Panc1 (cell line): Measurements from ENCODE around the gene YKT6. TPM values are rescaled to one million over a fixed set of nuclear protein-coding genes. Genes with fewer than 3 reads are reported as not detected.

Experiments
- ATAC-seq: fragments of 200-7000 bp; cut with Tn5 transposase; 2 replicates; pipeline ENCODE4 v1.9.1; 2020; ENCODE audit warnings: mild to moderate bottlenecking, moderate library complexity
- BruUV-seq: library from RNA; stranded (reverse); fragments of 400-500 nt; replicated peaks from 2 replicates; lab custom pipeline; 2021; lab: Mats Ljungman, UMichigan
- CTCF ChIA-PET: fragments of 300-600 bp; sonication (Branson Sonifier 250); formaldehyde crosslinking; loops from one replicate; lab custom pipeline; 2022; ENCODE audit warnings: antibody characterized with exemption; lab: Charles Lee
- POLR2A ChIA-PET: fragments of 300-600 bp; sonication (Branson Sonifier 250); formaldehyde crosslinking; loops from one replicate; lab custom pipeline; 2022; ENCODE audit warnings: antibody characterized with exemption; lab: Charles Lee
- DNase-seq: peaks from one replicate; pipeline ENCODE4 v3.0.0-alpha.2; 2010; ENCODE audit warnings: low read depth, low spot score
- H3K27ac ChIP-seq: 2 replicates; pipeline ENCODE4 v1.5.1; 2011; ENCODE audit warnings: mild to moderate bottlenecking, low read length, inconsistent platforms
- H3K27me3 ChIP-seq: fragments of 200-500 bp; sonication (Bioruptor generic); 2 replicates; pipeline ENCODE4 v1.6.0; 2014; ENCODE audit warnings: low read length, inconsistent platforms; ENCODE audit not compliant: control insufficient read depth, insufficient read depth
- H3K36me3 ChIP-seq: fragments of 200-500 bp; sonication (Bioruptor generic); 2 replicates; pipeline ENCODE4 v1.5.1; 2014; ENCODE audit warnings: inconsistent platforms, mild to moderate bottlenecking, low read length, moderate library complexity; ENCODE audit not compliant: control insufficient read depth, insufficient read depth
- H3K4me1 ChIP-seq: 2 replicates; pipeline ENCODE4 v1.5.1; 2011; ENCODE audit warnings: inconsistent platforms, mild to moderate bottlenecking, low read length, moderate library complexity; ENCODE audit not compliant: control insufficient read depth, insufficient read depth
- H3K4me3 ChIP-seq, 2 experiments: 2 replicates each; pipeline ENCODE4 v1.5.1; 2011 to 2012; ENCODE audit warnings: low read depth in 2 of 2, low read length in 2 of 2, mild to moderate bottlenecking in 2 of 2, inconsistent platforms in 1 of 2, moderate library complexity in 1 of 2
- H3K9me3 ChIP-seq: fragments of 200-500 bp; sonication (Bioruptor generic); 2 replicates; pipeline ENCODE4 v1.5.1; 2014; ENCODE audit warnings: low read depth, mild to moderate bottlenecking, inconsistent platforms, low read length, moderate library complexity; ENCODE audit not compliant: control insufficient read depth, insufficient read depth
- POLR2AphosphoS5 ChIP-seq: IDR thresholded peaks from 2 replicates; pipeline ENCODE4 v1.6.1; 2012; ENCODE audit warnings: mild to moderate bottlenecking, low read depth, low read length, moderate library complexity
- SIN3A ChIP-seq: IDR thresholded peaks from 2 replicates; pipeline ENCODE4 v1.6.1; 2012; ENCODE audit warnings: low read depth, mild to moderate bottlenecking, low read length, moderate library complexity, borderline replicate concordance; ENCODE audit not compliant: insufficient read depth
- TCF7L2 ChIP-seq: IDR thresholded peaks from 2 replicates; pipeline ENCODE4 v1.6.1; 2011; ENCODE audit warnings: mild to moderate bottlenecking, low read depth, low read length, inconsistent platforms
- in situ Hi-C: cut with HindIII; loops from 2 replicates; pipeline ENCODE4 v1.10.0; 2016; ENCODE audit warnings: low sequenced_read_pairs, low pct_unique_long_range_greater_than_20kb
- intact Hi-C: fragments of 100-400 bp; cut with micrococcal nuclease; formaldehyde crosslinking; loops from one replicate; pipeline ENCODE4 v1.10.0; 2022; ENCODE audit not compliant: unreplicated experiment
- total RNA-seq: library from RNA; stranded (reverse); gene quantifications from one replicate; pipeline ENCODE4 v1.2.1, GENCODE V29; 2021; ENCODE audit not compliant: unreplicated experiment
- TF ChIP-seq, protein P1 (sequence below), 2 experiments: IDR thresholded peaks; 2 replicates each; pipeline ENCODE4 v1.6.1; 2011 to 2012; ENCODE audit warnings: low read depth in 2 of 2, control low read depth in 1 of 2, low read length in 1 of 2, mild to moderate bottlenecking in 1 of 2, moderate library complexity in 1 of 2; ENCODE audit not compliant: insufficient read depth in 1 of 2
- TF ChIP-seq, protein P2 (sequence below): fragments of 450-650 bp; IDR thresholded peaks from 2 replicates; pipeline ENCODE4 v1.5.1; 2017; ENCODE audit warnings: mild to moderate bottlenecking

YKT6 gene
- total RNA-seq, 1 experiment from 2014 or later: 207 TPM

DNA sequence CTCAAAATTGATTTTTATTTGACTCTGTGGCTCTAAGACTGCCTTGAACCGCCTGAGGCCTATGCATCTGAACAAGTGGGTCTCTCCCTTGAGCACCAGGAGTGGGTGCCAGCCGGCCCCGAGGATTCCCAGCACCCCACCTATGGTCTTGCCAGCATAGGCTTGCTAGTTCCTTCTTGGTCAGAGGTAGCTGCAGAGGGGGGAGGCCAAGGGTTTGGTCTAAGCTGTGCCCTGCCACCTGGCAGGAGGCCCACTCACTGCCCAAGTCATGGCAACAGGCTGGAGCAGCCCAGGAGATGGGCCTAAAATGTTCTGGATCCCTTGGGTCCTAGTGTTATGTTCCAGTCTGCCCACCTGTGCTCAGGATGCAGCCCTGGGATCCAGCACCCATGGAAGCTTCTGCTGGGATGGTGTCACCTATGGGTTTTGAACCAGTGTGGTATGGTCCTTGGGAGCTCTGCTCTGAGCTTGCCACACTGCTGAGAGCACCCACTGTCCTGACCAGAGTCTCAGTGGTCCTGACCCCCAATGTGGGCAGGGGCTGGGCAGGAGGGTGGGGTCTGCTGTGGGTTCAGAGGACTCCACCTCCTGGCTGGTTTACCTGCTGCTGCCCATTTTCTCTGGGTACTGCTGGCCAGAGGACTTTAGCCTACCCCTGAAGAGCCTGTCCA lies 12.6 kb downstream of the YKT6 start:
- CTCF ChIA-PET: interaction anchor here (0.5 kb wide), 1 partner anchor 78 kb away, joined by 3 read pairs; no protein-coding TSS in a partner anchor
- no peak overlapping the region for H3K4me3 ChIP-seq
- ATAC-seq: no peak
- intact Hi-C loops (no loop called here), in situ Hi-C loops (loop anchor here (25.0 kb wide), 1 partner anchor 124 kb away; the partner anchor contains the start of gene CAMK2B)
- DNase-seq: no peak
- BruUV-seq: TSS peak; percentile 50
- TF ChIP-seq POLR2AphosphoS5 (no peak), TCF7L2 (no peak), SIN3A (no peak)
- TF ChIP-seq, protein P1, sequence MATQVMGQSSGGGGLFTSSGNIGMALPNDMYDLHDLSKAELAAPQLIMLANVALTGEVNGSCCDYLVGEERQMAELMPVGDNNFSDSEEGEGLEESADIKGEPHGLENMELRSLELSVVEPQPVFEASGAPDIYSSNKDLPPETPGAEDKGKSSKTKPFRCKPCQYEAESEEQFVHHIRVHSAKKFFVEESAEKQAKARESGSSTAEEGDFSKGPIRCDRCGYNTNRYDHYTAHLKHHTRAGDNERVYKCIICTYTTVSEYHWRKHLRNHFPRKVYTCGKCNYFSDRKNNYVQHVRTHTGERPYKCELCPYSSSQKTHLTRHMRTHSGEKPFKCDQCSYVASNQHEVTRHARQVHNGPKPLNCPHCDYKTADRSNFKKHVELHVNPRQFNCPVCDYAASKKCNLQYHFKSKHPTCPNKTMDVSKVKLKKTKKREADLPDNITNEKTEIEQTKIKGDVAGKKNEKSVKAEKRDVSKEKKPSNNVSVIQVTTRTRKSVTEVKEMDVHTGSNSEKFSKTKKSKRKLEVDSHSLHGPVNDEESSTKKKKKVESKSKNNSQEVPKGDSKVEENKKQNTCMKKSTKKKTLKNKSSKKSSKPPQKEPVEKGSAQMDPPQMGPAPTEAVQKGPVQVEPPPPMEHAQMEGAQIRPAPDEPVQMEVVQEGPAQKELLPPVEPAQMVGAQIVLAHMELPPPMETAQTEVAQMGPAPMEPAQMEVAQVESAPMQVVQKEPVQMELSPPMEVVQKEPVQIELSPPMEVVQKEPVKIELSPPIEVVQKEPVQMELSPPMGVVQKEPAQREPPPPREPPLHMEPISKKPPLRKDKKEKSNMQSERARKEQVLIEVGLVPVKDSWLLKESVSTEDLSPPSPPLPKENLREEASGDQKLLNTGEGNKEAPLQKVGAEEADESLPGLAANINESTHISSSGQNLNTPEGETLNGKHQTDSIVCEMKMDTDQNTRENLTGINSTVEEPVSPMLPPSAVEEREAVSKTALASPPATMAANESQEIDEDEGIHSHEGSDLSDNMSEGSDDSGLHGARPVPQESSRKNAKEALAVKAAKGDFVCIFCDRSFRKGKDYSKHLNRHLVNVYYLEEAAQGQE (IDR thresholded peaks at IDR 0.05; ENCODE audit: insufficient read depth in 1 of 2, low read depth in 2 of 2, low read length in 1 of 2): no peak
- TF ChIP-seq, protein P2, sequence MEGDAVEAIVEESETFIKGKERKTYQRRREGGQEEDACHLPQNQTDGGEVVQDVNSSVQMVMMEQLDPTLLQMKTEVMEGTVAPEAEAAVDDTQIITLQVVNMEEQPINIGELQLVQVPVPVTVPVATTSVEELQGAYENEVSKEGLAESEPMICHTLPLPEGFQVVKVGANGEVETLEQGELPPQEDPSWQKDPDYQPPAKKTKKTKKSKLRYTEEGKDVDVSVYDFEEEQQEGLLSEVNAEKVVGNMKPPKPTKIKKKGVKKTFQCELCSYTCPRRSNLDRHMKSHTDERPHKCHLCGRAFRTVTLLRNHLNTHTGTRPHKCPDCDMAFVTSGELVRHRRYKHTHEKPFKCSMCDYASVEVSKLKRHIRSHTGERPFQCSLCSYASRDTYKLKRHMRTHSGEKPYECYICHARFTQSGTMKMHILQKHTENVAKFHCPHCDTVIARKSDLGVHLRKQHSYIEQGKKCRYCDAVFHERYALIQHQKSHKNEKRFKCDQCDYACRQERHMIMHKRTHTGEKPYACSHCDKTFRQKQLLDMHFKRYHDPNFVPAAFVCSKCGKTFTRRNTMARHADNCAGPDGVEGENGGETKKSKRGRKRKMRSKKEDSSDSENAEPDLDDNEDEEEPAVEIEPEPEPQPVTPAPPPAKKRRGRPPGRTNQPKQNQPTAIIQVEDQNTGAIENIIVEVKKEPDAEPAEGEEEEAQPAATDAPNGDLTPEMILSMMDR: no peak
- POLR2A ChIA-PET: no interaction called here
- H3K27me3 ChIP-seq: no peaks in the 10 kb centered on the region
- no peaks in the 10 kb centered on the region for H3K9me3 ChIP-seq
- H3K36me3 ChIP-seq: peaks cover 26% of the 10 kb centered on the region
- H3K27ac ChIP-seq: no peak overlapping the region
- 0 out of 2 replicates have a peak, but pooled peaks cover 2% of the 10 kb centered on the region for H3K4me1 ChIP-seq

DNA sequence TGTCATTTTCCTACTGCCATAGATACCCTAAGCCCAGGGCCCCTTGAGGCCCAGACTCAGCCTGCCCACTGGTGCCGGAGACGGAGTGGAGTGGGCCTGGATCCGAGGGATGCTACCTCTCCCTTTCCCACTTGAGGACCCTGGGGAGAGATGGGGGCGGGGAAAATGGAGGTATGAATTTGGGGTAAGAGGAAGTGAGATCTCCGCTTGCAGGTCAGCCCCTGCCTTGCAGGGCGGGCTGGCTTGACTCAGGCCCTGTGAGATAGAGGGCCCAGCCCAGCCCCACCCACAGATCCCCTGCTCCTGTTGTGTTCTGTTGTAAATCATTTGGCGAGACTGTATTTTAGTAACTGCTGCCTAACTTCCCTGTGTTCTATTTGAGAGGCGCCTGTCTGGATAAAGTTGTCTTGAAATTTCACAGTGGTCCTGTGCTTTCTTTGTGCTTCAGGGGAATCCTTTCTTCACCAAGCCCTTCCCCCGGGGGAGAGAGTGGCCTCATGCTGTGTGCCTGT lies 13.2 kb downstream of the YKT6 start:
- ChIA-PET CTCF (interaction anchor here (0.5 kb wide), 1 partner anchor 79 kb away, joined by 3 read pairs; no protein-coding TSS in a partner anchor), POLR2A (no interaction called here)
- Histone ChIP-seq H3K4me3 (no peak overlapping the region), H3K27me3 (no peaks in the 10 kb centered on the region), H3K9me3 (no peaks in the 10 kb centered on the region), H3K36me3 (peaks cover 20% of the 10 kb centered on the region), H3K27ac (no peak overlapping the region), H3K4me1 (0 out of 2 replicates have a peak, but pooled peaks cover 2% of the 10 kb centered on the region)
- ATAC-seq (no peak), DNase-seq (no peak)
- no TSS peak for BruUV-seq
- in situ Hi-C loops: loop anchor here (25.0 kb wide), 1 partner anchor 123 kb away; the partner anchor contains the start of gene CAMK2B
- intact Hi-C loops: no loop called here
- TF ChIP-seq, protein P1 (IDR thresholded peaks at IDR 0.05; ENCODE audit: insufficient read depth in 1 of 2, low read depth in 2 of 2, low read length in 1 of 2): no peak
- TF ChIP-seq, protein P2: no peak
